HCT116 (cell line): Measurements from ENCODE around the gene ASAP2. TPM values are rescaled to one million over a fixed set of nuclear protein-coding genes. Genes with fewer than 3 reads are reported as not detected.

ENCODE experiments used
- ATAC-seq: fragments of 200-7000 bp; cut with Tn5 transposase; 2 replicates; pipeline ENCODE4 v1.9.1; 2020; ENCODE audit warnings: mild to moderate bottlenecking, moderate library complexity
- BruUV-seq: library from RNA; stranded (reverse); fragments of 400-500 nt; replicated peaks from 2 replicates; lab custom pipeline; 2021; lab: Mats Ljungman, UMichigan
- CTCF ChIA-PET: fragments of 300-600 bp; sonication (Branson Sonifier 250); formaldehyde crosslinking; loops from one replicate; lab custom pipeline; 2021; ENCODE audit warnings: antibody characterized with exemption; lab: Charles Lee
- POLR2A ChIA-PET: fragments of 300-600, 350-600 bp; sonication (Branson Sonifier 250); formaldehyde crosslinking; loops from one replicate; lab custom pipeline; 2021; ENCODE audit warnings: antibody characterized with exemption; lab: Charles Lee
- RAD21 ChIA-PET, 2 experiments: fragments of 300-600 bp; sonication (Branson Sonifier 250); formaldehyde crosslinking; loops; one replicate each; lab custom pipeline; 2023; ENCODE audit warnings: low total read pairs in 2 of 2; ENCODE audit not compliant: uncharacterized antibody in 2 of 2, unreplicated experiment in 2 of 2, low non-redundant PET in 1 of 2; lab: Charles Lee
- DNase-seq: peaks from one replicate; pipeline ENCODE4 v3.0.0-alpha.2; 2010; ENCODE audit warnings: low read depth, low spot score
- H2AFZ ChIP-seq: fragments of 200-600 bp; shearing (Covaris generic), sonication (generic); 2 replicates; pipeline ENCODE4 v1.6.1; 2017; ENCODE audit warnings: low read depth, mixed run types, mixed read lengths, antibody characterized with exemption, low read length; ENCODE audit not compliant: poor library complexity, severe bottlenecking
- H3K27ac ChIP-seq: 2 replicates; pipeline ENCODE4 v1.5.1; 2012; ENCODE audit warnings: low read depth, low read length
- H3K27me3 ChIP-seq: fragments of 200-600 bp; sonication (generic); 2 replicates; pipeline ENCODE4 v1.6.1; 2016; ENCODE audit warnings: mixed run types, low read length, mixed read lengths; ENCODE audit not compliant: insufficient read depth
- H3K36me3 ChIP-seq, 2 experiments: fragments of 200-500 bp in 1 of 2; fragments of 200-600 bp in 1 of 2; sonication (Bioruptor generic) in 1 of 2; sonication (generic) in 1 of 2; 2 replicates each; pipeline versions ENCODE4 v1.5.1 to v1.6.1; 2014 to 2016; ENCODE audit warnings: low read length in 2 of 2, inconsistent platforms in 1 of 2, mixed read lengths in 1 of 2, mixed run types in 1 of 2; ENCODE audit not compliant: insufficient read depth in 2 of 2, control insufficient read depth in 1 of 2
- H3K4me1 ChIP-seq, 2 experiments: fragments of 200-600 bp in 1 of 2; sonication (generic) in 1 of 2; 2 replicates each; pipeline versions ENCODE4 v1.5.1 to v1.6.1; 2012 to 2017; ENCODE audit warnings: low read length in 2 of 2, inconsistent platforms in 1 of 2, mild to moderate bottlenecking in 1 of 2, mixed read lengths in 1 of 2, mixed run types in 1 of 2, moderate library complexity in 1 of 2; ENCODE audit not compliant: insufficient read depth in 2 of 2, control insufficient read depth in 1 of 2
- H3K4me2 ChIP-seq: fragments of 200-600 bp; sonication (generic); 2 replicates; pipeline ENCODE4 v1.6.1; 2017; ENCODE audit warnings: mixed run types, low read length, mixed read lengths
- H3K4me3 ChIP-seq, 2 experiments: fragments of 200-600 bp in 1 of 2; sonication (generic) in 1 of 2; replicated peaks in 1 of 2; 2 replicates each; pipeline ENCODE4 v1.5.1; 2011 to 2016; ENCODE audit warnings: low read length in 2 of 2, control low read depth in 1 of 2, low read depth in 1 of 2, mild to moderate bottlenecking in 1 of 2, mixed read lengths in 1 of 2, mixed run types in 1 of 2
- H3K79me2 ChIP-seq: fragments of 200-600 bp; sonication (generic); 2 replicates; pipeline ENCODE4 v1.6.1; 2017; ENCODE audit warnings: mild to moderate bottlenecking, mixed run types, low read length, moderate library complexity, mixed read lengths; ENCODE audit not compliant: insufficient read depth
- H3K9ac ChIP-seq: fragments of 200-600 bp; sonication (generic); 2 replicates; pipeline ENCODE4 v1.6.1; 2016; ENCODE audit warnings: low read length, mixed read lengths
- H3K9me2 ChIP-seq: fragments of 200-600 bp; sonication (generic), shearing (Covaris generic); 2 replicates; pipeline ENCODE4 v1.6.1; 2017; ENCODE audit warnings: mixed run types, mild to moderate bottlenecking, moderate library complexity; ENCODE audit not compliant: insufficient read depth
- H3K9me3 ChIP-seq, 2 experiments: fragments of 200-500 bp in 1 of 2; fragments of 200-600 bp in 1 of 2; sonication (Bioruptor generic) in 1 of 2; sonication (generic) in 1 of 2; 2 replicates each; pipeline ENCODE4 v1.6.1; 2014 to 2017; ENCODE audit warnings: low read length in 2 of 2, mixed read lengths in 2 of 2, inconsistent platforms in 1 of 2, low read depth in 1 of 2, mild to moderate bottlenecking in 1 of 2, mixed run types in 1 of 2, moderate library complexity in 1 of 2; ENCODE audit not compliant: control insufficient read depth in 1 of 2, insufficient read depth in 1 of 2
- H4K20me1 ChIP-seq: fragments of 200-600 bp; sonication (generic), shearing (Covaris generic); 2 replicates; pipeline ENCODE4 v1.6.1; 2017; ENCODE audit warnings: mixed run types, mild to moderate bottlenecking, moderate library complexity; ENCODE audit not compliant: insufficient read depth
- ATF3 ChIP-seq: IDR thresholded peaks from 2 replicates; pipeline ENCODE4 v1.6.1; 2012
- CEBPB ChIP-seq: IDR thresholded peaks from 2 replicates; pipeline ENCODE4 v1.6.1; 2012; ENCODE audit warnings: low read depth
- EZH2phosphoT487 ChIP-seq: fragments of 200-600 bp; IDR thresholded peaks from 2 replicates; pipeline ENCODE4 v1.6.1; 2018; ENCODE audit warnings: antibody characterized with exemption, borderline replicate concordance
- FOSL1 ChIP-seq: IDR thresholded peaks from 2 replicates; pipeline ENCODE4 v1.6.1; 2012; ENCODE audit warnings: low read depth
- JUND ChIP-seq: IDR thresholded peaks from 2 replicates; pipeline ENCODE4 v1.6.1; 2012
- POLR2A ChIP-seq: IDR thresholded peaks from 2 replicates; pipeline ENCODE4 v1.7.0; 2011; ENCODE audit warnings: borderline replicate concordance; ENCODE audit not compliant: insufficient read depth, insufficient read length; ENCODE audit errors: extremely low read depth
- RAD21 ChIP-seq: IDR thresholded peaks from 2 replicates; pipeline ENCODE4 v1.6.1; 2012; ENCODE audit warnings: low read depth, mild to moderate bottlenecking
- REST ChIP-seq: IDR thresholded peaks from 2 replicates; pipeline ENCODE4 v1.6.1; 2012; ENCODE audit warnings: low read depth
- SRF ChIP-seq: IDR thresholded peaks from 2 replicates; pipeline ENCODE4 v1.6.1; 2012; ENCODE audit warnings: low read depth
- TCF7L2 ChIP-seq: IDR thresholded peaks from 2 replicates; pipeline ENCODE4 v1.7.0; 2011; ENCODE audit warnings: borderline replicate concordance, inconsistent platforms; ENCODE audit not compliant: insufficient read depth, insufficient read length; ENCODE audit errors: extremely low read depth
- ZFX ChIP-seq: fragments of 450-650 bp; IDR thresholded peaks from 2 replicates; pipeline ENCODE4 v1.6.1; 2017
- intact Hi-C: fragments of 100-400 bp; cut with micrococcal nuclease; formaldehyde crosslinking; loops from 2 replicates; pipeline ENCODE4 v1.10.0; 2022
- total RNA-seq: library from RNA; stranded (reverse); gene quantifications from one replicate; pipeline ENCODE4 v1.2.1, GENCODE V29; 2021; ENCODE audit not compliant: unreplicated experiment
- TF ChIP-seq, protein P1 (sequence below): IDR thresholded peaks from 2 replicates; pipeline ENCODE4 v1.6.1; 2011; ENCODE audit warnings: mild to moderate bottlenecking, low read length, moderate library complexity; ENCODE audit not compliant: insufficient replicate concordance; ENCODE audit errors: extremely low read depth
- TF ChIP-seq, protein P2 (sequence below), 3 experiments: fragments of 200-600 bp in 1 of 3; sonication (generic) in 1 of 3; IDR thresholded peaks in 2 of 3; conservative IDR thresholded peaks in 1 of 3; 2 replicates each; pipeline ENCODE4 v1.5.1; 2012 to 2017; ENCODE audit warnings: low read depth in 2 of 3, low read length in 2 of 3, antibody characterized with exemption in 1 of 3, borderline replicate concordance in 1 of 3, control low read depth in 1 of 3, mild to moderate bottlenecking in 1 of 3, mixed read lengths in 1 of 3, mixed run types in 1 of 3, moderate library complexity in 1 of 3; ENCODE audit not compliant: insufficient read depth in 1 of 3

ASAP2 gene
- total RNA-seq, 1 experiment from 2014 or later = 16.5 TPM

GRCh38 chr2:9412781-9413180, 206.2 kb downstream of the ASAP2 start:
- Histone ChIP-seq H4K20me1 (no peaks in the 10 kb centered on the region), H3K79me2 (peaks cover 3% of the 10 kb centered on the region), H3K4me2 (no peak overlapping the region)
- BruUV-seq = no TSS peak
- no peak for DNase-seq
- CTCF ChIA-PET = no interaction called here
- RAD21 ChIA-PET = no interaction called here
- TF ChIP-seq SRF (no peak), FOSL1 (no peak), CEBPB (no peak), ATF3 (no peak), ZFX (no peak), EZH2phosphoT487 (no peak), REST (no peak), RAD21 (no peak), POLR2A (no peak), JUND (no peak), TCF7L2 (no peak)
- TF ChIP-seq, protein P1, sequence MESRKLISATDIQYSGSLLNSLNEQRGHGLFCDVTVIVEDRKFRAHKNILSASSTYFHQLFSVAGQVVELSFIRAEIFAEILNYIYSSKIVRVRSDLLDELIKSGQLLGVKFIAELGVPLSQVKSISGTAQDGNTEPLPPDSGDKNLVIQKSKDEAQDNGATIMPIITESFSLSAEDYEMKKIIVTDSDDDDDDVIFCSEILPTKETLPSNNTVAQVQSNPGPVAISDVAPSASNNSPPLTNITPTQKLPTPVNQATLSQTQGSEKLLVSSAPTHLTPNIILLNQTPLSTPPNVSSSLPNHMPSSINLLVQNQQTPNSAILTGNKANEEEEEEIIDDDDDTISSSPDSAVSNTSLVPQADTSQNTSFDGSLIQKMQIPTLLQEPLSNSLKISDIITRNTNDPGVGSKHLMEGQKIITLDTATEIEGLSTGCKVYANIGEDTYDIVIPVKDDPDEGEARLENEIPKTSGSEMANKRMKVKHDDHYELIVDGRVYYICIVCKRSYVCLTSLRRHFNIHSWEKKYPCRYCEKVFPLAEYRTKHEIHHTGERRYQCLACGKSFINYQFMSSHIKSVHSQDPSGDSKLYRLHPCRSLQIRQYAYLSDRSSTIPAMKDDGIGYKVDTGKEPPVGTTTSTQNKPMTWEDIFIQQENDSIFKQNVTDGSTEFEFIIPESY = no peak
- TF ChIP-seq, protein P2, sequence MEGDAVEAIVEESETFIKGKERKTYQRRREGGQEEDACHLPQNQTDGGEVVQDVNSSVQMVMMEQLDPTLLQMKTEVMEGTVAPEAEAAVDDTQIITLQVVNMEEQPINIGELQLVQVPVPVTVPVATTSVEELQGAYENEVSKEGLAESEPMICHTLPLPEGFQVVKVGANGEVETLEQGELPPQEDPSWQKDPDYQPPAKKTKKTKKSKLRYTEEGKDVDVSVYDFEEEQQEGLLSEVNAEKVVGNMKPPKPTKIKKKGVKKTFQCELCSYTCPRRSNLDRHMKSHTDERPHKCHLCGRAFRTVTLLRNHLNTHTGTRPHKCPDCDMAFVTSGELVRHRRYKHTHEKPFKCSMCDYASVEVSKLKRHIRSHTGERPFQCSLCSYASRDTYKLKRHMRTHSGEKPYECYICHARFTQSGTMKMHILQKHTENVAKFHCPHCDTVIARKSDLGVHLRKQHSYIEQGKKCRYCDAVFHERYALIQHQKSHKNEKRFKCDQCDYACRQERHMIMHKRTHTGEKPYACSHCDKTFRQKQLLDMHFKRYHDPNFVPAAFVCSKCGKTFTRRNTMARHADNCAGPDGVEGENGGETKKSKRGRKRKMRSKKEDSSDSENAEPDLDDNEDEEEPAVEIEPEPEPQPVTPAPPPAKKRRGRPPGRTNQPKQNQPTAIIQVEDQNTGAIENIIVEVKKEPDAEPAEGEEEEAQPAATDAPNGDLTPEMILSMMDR (IDR thresholded peaks at IDR 0.05 in 2 of 3, conservative IDR thresholded peaks at IDR 0.05 in 1 of 3; ENCODE audit: borderline replicate concordance in 1 of 3, insufficient read depth in 1 of 3, low read depth in 2 of 3, low read length in 2 of 3) = no peak
- TF ChIP-seq, all 23 proteins: peak for 0
- intact Hi-C loops = no loop called here
- POLR2A ChIA-PET = no interaction called here
- no peaks in the 10 kb centered on the region for H3K9me2 ChIP-seq
- H2AFZ ChIP-seq = no peak overlapping the region
- no peak for ATAC-seq
- no peaks in the 10 kb centered on the region for H3K27me3 ChIP-seq
- H3K9ac ChIP-seq = no peak overlapping the region
- no peaks in the 10 kb centered on the region for H3K9me3 ChIP-seq
- H3K27ac ChIP-seq = no peak overlapping the region
- no peak overlapping the region for H3K4me3 ChIP-seq
- no peaks in the 10 kb centered on the region for H3K4me1 ChIP-seq
- H3K36me3 ChIP-seq = peaks cover 0 to 5% of the 10 kb centered on the region in 2 experiments; a peak in 3 of 4 replicates
